HG02852 (cell line): ENCODE results near the gene BCL6B.
"Not testable (repeated sequence)": the region's sequence is repeated elsewhere in the genome, so short reads cannot be mapped to it uniquely, and the experiment has no call there.

Experiments used
- ATAC-seq: cut with Tn5 transposase; IDR thresholded peaks from one replicate; pipeline ENCODE4 v1.9.1; 2021; ENCODE audit warnings: mild to moderate bottlenecking, moderate library complexity; ENCODE audit not compliant: unreplicated experiment

The BCL6B gene, protein sequence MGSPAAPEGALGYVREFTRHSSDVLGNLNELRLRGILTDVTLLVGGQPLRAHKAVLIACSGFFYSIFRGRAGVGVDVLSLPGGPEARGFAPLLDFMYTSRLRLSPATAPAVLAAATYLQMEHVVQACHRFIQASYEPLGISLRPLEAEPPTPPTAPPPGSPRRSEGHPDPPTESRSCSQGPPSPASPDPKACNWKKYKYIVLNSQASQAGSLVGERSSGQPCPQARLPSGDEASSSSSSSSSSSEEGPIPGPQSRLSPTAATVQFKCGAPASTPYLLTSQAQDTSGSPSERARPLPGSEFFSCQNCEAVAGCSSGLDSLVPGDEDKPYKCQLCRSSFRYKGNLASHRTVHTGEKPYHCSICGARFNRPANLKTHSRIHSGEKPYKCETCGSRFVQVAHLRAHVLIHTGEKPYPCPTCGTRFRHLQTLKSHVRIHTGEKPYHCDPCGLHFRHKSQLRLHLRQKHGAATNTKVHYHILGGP

DNA sequence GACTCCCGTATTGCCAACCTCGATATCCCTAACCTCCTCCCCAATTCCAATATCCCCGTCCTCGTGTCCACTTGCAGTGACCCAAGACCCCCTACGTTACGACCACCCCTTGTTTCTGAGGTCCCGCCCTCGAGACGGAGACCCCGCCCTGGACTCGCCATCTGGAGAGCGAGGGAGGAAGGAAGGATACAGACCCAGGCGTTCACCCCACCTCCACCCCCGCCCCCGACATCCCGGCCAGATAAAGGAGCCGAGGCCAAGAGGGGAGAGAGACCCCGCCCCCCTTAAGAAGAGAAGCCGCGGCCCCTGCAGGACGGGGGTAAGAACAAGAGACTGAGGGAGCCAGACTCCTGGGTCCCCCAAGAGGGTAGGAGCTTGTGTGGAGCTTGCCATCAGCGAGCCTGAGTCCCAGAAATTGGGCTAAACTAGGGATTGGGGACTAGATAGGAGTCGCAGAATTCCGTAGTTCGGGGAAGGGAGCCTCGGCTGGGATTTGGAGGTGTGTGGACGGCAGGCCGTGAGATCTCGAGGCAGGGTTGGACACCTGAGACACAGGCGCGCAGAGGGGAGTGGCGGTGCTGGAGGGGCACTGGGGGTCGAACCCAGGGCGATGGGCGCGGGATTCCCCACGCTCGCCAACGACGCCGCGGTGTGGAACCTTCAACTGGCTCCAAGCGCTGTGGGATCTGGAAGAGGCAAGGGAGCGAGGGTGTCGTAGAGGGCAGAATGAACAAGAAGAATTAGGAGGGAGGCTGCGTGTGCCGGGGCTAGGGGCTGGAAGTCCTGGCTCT, at the start of gene BCL6B:
Gene BCL6B (plus strand): TSS at position 270 of the 791 bp plus-strand sequence. CDS start 622 bp downstream, outside the sequence.
- no peak for ATAC-seq

DNA sequence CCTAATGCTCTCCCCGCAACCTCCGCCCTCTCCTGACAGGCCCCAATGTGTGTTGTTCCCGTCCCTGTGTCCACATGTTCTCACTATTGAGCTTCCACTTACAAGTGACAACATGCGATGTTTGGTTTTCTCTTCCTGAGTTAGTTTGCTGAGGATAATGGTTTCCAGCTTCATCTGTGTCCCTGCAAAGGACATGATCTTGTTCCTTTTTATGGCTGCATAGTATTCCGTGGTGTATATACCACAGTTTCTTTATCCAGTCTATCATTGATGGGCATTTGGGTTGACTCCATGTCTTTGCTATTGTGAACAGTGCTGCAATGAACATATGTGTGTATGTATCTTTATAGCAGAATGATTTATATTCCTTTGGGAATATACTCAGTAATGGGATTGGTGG, 43.4 kb upstream of the BCL6B start:
- not testable (repeated sequence) for ATAC-seq

DNA sequence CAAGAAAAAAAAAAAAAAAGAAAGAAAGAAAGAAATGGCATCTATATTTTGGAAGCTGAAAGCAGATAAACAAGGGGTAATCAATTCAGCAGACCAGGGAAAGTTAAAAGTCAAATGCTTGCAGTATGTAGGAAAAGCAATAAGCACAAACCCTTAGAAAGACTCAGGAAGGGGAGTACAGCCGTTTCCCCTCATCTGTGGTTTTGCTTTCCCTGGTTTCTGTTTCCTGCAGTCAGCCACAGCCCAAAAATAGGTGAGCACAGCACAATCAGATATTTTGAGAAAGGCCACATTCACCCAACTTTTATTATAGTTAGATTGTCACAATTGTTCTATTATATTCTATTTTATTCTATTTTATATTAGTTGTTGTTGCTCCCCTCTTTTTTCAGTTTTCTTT, 41.4 kb upstream of the BCL6B start:
- ATAC-seq: no peak

DNA sequence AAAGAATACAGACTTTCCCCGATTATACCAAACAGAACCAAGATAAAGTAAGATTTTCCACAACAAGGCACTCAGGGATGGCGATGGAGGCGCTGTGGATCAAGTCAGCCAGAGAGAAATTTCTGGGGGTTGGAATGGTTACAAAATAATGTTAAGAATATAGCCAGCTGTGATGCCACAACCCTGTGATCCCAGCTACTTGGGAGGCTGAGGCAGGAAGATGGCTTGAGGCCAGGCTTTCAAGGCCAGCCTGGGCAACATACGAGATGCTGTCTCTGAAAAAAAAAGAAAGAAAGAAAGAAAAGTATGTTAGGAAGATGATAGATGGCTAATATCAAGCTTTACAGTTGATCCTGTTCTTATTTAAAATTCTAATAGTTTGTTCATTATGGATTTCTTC, 37.6 kb upstream of the BCL6B start:
- ATAC-seq: no peak

DNA sequence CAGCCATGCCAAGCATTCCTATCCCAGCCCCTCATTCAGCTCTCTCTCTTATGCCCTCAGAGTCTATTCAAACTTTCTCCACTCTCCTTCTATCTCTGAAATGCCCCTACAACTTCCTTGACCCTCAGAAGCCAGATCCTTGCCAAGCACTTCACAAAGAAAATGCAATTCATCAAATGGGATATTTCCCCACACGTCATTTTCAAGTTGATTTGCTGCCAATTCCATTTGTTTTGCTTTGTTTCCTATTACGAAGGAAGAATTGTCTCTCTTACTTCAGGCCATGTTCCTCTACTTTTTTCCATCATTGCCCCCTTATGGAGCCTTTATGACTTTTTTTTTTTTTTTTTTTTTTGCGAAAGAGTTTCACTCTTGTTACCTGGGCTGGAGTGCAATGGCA, 36.2 kb upstream of the BCL6B start:
- no peak for ATAC-seq

DNA sequence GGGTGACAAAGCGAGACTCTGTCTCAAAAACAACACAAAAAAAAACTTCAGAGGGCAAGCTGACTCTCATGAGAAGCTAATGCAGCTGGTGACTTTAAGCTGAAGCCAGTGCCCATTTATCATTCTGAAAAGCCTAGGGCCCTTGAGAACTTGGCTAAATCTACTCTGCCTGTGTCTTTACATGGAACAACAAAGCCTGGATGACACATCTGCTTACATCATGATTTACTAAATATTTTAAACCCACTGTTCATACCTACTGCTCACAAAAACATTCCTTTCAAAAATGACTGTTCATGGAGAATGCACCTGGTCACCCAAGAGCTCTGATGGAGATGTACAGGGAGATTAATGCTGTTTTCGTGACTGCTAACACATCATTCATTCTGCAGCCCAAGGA, 33.1 kb upstream of the BCL6B start:
- ATAC-seq: no peak

DNA sequence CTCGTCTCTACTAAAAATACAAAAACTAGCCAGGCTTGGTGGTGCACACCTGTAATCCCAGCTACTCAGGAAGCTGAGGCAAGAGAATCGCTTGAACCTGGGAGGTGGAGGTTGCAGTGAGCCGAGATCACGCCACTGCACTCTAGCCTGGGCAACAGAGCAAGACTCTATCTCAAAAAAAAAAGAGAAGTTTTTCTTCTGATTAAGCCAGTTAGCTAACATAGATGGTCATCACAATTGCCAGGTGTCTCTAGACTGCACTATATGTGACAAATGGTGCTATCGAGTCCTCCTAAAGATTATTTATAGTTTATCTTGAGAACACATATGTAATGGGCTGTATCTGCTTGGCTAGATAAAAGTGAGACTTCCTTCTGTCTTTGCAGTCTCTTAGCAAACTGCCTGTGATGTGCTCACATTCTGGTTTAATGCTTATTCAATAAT, 29.2 kb upstream of the BCL6B start:
- not testable (repeated sequence) for ATAC-seq

DNA sequence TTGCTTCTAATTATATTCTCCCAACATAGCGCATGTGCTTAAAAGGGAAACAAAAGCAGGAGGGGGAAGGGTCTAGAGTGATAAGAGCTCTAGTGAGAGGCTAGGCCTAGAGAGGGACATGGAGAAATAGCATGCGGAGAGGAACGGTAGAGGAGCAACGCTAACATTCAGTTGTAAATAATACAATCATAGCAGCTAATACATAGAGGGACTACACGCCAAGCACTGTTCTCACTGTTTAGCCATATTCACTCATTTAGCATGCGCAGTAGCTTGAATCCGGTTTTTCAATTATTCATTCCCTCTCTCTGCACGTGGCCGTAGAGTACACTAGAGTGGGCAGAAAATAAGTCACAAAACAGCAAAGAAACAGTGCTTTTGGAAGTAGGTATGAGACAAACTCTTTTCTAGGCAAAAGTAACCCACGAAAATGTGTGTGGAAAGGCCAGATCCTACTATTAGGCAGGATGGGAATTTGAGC, 28.7 kb upstream of the BCL6B start:
- ATAC-seq: no peak

DNA sequence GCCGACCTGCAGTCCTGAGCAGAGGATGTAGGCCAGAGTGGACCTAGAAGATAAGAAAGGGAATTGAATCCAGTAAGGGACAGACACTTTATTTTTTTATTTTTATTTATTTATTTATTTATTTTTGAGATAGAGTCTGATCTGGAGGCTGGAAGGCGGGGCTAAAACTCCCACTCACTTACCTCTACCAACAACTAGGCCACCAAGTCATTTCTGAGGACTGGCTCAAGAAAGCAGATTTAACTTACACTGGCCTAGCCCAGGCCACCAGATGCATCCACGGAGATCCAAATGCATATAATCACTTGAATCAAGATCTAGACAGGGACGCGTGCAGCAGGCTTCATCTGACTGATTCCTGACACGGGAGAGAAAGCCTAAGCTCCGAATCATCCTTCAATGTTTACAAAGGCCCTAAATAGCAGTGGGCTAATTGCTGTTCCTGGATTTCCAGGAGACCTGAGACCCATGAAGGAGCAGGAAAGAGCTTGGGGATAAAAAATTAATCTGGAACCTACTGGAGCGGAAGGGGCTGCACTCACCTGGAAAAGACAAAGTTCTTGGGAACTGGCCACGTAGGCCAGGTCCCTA, 28.1 kb upstream of the BCL6B start:
- ATAC-seq: no peak

DNA sequence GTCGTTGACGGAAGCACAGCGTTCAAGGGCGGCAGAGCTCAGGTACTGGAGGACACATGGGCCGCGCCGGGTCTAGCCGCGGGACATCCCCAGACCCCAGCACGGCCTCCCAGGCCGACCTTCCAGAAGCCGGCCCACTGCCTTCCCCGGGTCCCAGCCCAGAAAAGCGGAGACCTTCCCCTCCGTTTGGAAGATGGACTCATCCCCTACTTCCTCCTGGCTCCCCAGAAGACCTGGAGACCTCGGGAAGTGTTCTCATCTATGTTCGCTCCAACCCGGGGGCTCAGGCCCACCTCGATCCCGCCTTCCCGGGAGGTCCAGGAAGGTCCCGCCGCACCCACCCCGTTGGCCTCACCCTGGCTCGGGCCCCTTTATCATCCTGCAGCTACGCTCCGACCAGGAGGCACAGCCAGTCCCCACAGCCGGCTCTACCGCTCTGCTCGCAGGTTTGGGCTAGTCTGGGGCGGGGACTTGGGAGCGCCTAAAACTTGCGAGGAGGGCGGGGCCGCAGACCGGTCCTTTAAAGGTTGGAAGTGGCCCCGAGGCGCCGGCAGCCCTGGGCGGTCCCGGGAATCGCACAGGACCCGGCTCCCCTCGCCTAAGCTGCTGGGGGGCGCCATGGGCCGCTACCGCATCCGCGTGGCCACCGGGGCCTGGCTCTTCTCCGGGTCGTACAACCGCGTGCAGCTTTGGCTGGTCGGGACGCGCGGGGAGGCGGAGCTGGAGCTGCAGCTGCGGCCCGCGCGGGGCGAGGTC, 27.2 kb upstream of the BCL6B start, which contains the start of gene ALOX12:
Gene ALOX12 (plus strand): TSS at position 550 of the 756 bp plus-strand sequence. CDS start 69 bp downstream, at position 619.
- no peak for ATAC-seq

DNA sequence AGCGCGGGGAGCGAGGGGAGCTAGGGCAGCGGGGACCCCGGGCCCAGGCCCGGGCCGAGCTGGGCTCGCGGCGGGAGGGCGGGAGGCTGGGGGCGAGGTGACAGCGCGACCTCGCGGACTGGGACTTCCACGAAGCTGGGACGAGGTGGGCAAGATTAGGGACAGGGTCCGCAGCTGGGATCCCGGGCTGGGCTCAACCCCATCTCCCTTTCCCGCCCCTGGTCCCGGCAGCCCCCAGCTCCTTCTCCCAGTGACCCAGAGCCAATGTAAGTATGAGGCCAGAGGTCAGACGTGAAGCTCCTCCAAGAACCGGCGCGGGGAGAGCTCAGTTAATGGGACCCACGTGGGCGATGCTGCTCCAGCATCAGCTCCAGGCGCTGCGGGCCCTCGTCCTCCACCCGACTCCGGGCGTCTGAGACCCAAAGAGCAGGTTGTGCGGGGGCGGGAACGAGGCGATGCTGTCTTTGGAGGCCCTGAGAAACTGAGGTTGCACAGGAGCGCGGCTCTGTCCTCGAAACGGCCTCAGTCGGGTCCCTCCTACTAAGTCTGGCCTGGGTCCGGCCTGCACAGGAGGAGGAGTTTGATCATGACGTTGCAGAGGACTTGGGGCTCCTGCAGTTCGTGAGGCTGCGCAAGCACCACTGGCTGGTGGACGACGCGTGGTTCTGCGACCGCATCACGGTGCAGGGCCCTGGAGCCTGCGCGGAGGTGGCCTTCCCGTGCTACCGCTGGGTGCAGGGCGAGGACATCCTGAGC, 26.4 kb upstream of the BCL6B start:
- no peak for ATAC-seq

DNA sequence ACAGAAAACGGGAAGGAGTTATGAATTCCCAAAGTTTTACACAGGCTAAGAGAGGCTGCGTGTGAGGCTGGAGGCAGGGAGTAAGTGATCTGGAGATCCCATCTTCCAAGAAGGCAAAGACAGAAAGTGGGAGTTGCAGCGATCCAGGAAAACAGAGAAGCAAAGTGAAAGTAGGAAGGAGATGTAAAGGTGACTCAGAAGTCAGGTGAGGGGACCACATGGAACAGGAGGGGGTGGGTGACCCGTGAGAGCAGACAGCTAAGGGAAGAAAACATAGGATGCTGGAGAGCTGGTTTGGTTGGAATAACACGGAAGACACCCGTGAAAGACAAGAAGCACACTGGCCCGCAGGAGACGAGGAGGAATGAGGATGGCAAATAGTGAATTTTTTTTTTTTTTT, 25.7 kb upstream of the BCL6B start:
- no peak for ATAC-seq

DNA sequence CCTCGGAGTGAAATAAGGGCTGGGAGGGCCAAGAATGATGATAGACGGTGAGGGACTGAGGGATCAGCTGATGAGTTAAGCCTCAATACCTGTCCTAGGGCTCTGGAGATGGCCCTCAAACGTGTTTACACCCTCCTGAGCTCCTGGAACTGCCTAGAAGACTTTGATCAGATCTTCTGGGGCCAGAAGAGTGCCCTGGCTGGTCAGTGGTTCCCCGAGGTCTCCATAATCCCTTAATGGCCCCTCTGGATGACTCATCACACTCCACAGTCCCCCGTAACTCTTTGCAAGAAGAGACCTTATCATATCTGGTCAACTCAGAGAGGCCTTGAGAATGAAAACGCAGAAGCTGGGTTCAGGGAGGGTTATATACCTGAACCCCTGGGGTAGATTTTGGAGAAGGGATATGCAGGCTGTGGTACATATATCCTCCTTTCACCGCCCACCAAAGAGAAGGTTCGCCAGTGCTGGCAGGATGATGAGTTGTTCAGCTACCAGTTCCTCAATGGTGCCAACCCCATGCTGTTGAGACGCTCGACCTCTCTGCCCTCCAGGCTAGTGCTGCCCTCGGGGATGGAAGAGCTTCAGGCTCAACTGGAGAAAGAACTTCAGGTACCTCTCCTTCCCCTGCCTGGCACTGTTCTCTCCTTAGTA, 23.9 kb upstream of the BCL6B start:
- ATAC-seq: no peak

DNA sequence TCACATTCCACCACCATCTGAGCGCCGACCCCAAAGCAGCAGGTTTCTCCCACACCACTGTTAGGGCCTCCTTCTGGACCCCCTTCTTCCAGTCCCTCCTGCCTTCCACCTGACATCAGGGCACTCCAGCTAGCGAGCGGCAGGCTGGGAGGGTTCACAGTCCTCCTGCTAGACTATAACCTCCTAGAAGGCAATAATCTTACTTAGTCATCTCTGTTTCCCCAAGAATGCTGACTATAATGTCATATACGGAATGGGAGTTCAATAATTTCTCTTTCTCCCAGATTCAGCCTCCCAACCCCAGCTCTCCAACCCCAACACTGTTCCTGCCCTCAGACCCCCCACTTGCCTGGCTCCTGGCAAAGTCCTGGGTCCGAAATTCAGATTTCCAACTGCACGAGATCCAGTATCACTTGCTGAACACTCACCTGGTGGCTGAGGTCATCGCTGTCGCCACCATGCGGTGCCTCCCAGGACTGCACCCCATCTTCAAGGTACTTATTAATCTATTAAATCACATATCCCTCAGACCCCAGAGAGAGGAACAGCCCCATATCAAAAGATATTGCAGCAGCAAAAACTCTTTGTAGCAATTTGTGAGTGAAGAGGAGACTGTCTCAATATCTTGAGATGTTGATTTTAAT, 21.4 kb upstream of the BCL6B start:
- no peak for ATAC-seq

DNA sequence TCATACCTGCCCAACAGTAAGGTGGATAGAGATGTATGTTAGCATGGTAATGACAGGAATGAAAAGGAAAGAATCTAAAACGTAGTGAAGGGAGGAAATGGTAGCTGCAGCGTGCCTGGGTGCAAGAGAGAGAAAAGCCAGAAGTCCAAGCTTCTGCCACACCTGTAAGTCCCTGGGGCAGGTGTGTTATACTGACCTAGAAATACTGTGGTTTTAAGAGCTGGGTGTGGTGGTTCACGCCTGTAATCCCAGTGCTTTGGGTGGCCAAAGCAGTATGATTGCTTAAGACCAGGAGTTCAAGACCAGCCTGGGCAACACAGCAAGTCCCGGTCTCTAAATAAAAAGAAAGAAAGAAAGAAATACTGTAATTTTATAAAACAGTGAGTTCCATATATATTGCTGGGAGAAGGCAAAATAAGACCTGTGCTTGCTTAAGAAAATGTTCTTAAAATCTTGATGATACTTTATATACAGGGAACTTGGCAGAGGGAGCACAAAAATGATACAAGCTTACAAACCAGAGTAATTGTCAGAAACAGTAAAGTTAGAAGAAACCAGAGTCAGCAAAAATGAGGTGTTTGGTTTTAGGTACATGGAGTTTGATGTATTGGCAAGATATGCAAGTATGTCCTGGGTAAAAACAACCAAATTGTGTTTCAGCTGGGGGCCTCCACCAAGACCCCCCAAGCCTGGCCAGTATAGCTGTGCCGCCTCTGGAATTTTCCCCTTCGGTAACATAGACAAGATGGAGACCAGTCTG, 20.4 kb upstream of the BCL6B start:
- ATAC-seq: no peak

DNA sequence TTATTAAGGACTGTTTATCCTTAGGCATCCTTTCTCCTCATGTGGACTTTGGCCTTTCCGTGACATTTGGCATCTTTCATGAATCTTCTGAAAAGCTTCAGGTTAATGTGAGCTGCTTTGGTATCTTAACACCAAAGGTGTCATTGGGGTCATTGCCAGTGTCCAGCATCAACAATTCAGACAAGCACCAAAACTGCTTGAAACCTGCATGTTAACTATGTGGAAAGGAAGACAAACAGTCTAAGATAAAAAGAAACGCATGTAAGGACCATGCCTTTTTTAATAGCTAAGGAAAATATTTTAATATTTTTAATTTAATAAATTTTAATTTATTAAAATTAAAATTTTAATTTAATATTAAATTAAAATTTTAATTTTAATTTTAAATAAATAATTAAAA, 19.1 kb upstream of the BCL6B start:
- no peak for ATAC-seq

DNA sequence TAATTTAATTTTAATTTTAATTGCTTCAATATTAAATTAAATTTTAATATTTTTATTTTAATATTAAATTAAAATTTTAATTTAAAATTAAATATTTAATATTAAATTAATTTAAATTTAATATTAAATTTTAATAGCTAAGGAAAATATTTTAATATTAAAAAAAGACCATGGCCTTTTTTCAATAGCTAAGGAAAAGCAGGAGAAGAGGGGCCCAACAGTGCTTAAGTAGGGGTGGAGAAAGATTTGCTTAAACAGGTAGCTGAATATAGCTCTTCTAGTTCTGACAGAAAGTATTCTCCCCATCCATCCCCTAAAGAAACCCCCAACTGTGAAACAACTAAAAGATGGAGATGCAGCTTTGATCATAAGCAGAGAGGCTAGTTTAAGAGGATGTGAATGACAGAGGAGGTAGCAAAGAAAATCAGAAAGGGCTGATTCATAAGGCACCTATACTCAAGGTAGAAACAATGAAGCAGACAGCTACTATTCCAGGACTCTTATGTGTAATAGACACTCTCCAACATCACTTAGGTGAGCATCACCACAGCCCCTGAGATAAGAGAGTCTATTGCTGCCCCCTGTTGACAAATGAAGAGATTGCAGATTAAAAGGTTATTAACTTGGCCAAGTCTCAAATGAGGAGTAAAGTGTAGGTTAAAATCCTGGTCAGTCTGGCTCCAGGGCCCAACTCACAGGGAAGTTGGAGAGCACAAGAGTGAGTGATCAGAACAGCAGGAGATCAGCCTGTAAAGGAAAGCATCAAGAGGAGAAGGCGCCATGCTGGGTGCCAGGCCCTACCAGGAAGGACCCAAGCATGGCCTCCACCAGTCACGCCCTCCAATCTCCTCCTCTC, 18.2 kb upstream of the BCL6B start:
- ATAC-seq: no peak
